Lung microvascular endothelial cell (primary cell): Measurements from ENCODE around the gene ERG28. TPM values are rescaled to one million over a fixed set of nuclear protein-coding genes. Genes with fewer than 3 reads are reported as not detected.
"Not testable (repeated sequence)": the region's sequence is repeated elsewhere in the genome, so short reads cannot be mapped to it uniquely, and the experiment has no call there.

Source experiments
- DNase-seq, 2 donors: peaks; one replicate each; pipeline versions ENCODE4 v3.0.0 to v3.0.0-alpha.2; 2010; ENCODE audit warnings: low read depth in 2 of 2
- total RNA-seq: library from RNA; depleted of rRNA; stranded (reverse); fragments of >200 nt; gene quantifications from 2 replicates; pipeline ENCODE4 v1.2.1, GENCODE V29; 2014

The ERG28 gene
- total RNA-seq, 1 donor from 2014 or later: 5.0 TPM

DNA sequence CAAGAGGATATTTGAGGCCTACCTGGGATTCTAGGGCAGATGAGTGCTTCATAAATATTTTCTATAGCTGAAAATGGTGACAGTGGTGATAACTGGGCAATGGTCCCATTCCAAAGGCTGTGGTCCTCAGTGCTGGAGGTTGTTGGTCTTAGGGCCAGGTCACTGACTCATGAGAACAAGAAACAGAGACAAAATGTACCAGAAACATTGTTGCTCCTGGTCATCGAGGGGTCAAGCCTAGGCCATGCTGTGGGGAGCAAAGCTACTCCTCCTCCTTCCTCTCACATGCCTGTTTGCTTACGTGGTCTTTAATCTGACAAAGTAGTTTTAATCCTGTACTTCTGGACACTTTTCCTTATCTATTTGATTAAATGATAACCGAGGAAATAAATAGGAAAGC, 33.8 kb downstream of the ERG28 start:
- no peak for DNase-seq

DNA sequence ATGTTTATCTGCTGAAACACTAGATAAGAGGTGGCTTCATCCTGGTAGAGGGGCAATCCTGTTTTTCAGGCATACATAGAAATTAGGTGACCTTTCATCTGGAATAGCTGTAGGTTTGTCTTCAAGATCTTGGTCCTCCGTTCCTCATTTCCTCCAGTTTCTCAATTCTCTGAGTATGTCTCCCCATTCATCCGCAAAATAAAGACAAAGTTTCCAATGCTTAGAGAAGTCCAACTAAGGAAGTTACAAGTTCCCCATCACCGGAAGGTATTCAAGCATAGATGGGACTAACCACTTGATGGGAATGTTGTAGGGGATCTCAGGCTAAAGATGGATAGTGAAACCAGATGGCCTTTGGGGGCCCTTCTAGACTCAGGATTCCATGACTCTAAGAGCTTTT, 34.3 kb downstream of the ERG28 start:
- no peak for DNase-seq

DNA sequence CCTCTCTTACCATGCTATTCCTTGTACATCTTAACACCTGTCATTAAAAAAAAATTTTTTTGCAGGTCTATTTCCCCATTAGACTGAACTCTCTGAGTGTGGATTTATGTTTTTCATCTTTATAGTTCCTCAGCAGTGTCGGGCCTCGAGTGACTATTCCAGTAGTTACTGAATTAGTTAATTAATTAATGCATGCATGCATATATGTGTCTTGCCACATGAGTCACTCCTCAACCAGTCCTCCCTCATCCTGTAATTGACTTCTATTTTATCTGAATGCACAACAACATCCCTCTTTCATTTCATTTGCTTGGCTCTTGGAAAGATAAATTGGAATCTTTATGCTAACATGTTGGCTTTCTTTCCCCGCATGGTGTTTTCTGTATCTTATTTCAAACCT, 35.6 kb downstream of the ERG28 start:
- no peak for DNase-seq

DNA sequence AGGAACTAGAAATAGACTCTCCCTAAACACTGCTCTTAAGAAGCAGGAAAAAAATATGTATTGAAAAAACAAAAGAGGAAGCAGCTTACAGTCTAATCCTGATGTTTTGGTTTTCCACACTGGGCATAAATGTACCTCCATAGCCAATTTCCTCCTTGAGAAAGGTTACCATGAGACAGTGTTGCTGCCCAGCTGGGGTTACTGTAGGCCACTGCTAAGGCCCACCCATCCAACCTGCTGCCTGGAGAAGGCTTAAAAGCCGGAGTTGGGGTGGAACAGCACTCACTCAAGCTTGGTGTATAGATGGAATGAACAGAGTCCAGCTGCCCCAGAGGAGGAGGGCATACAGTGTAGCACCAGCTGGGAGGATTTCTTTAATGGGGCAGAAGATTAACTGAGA, 41.1 kb downstream of the ERG28 start:
- DNase-seq: no peak

DNA sequence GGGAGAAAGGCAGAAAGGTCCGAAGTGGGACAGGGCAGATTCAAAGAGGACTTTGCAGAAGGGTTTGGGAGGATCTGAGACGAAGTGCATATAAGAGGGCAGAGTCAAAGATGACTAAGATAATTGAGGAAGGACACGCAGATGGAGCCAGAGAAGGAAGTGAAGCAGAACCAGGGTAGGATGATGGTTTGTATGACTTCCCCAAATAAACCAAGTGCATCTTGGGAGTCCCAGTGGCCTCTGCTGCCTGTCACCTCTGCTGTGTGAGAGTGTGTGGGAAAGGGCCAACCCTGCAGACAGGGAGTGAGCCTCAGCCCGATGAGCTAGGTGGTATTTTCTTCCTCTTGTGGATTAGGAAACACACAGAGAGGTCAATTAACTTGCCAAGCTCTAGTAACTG, 45.5 kb downstream of the ERG28 start:
- no peak for DNase-seq

DNA sequence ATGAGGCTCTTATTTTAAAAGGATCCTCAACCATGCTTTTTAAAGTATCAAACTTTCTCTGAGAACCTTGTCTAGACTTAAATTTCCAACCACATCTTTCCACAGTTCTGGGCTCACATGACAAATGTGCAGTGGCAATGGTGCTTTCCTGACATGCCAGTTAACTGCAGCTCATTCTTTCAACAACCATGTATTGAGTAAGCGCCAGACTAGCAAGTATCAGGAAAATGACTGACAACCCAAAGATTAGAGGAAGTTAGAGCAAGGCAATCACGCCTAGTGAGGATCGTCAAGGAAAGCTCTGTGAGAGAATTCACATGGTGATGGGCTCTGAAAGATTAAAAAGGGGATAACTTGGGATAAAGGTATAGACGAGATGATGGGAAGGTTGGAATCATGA, 46.5 kb downstream of the ERG28 start:
- no peak for DNase-seq

DNA sequence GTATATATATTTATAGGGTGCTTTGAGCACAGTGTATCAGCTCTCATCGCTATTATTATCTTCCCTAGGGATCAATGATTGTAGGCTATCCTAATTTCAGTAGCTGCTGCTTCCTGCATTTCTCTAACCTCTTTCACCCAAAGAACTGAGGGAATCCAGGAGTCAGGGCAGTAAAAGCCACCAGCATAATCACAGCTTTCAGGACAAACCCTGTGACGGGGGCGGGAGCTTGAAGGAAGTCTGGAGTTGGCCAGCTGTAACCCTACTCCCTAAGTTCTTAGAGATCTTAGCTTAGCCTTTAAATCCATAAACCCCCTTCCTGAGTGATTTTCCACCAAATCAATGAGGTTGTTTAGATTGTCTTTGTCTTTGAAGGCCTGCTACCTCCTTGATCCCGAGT, 48.5 kb downstream of the ERG28 start:
- DNase-seq: no peak

DNA sequence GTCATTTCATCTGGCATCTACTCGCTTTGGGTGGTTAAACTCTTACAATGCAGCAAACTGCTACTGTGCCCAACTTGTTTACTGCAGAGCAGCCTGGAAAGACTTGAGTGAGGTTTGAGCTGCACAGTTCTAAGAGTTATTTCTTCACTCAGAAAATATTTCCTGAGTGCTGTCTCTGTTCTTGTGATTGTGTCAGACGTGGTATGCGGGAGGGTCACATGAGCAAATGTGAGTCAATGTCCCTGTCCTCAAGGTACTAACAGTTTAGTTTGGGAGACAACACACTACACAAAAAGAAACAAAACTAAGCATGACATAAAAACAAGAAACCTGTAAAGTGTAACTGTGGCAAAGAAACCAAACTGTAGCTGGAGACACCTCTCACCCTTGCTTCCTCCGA, 49.8 kb downstream of the ERG28 start:
- no peak for DNase-seq

DNA sequence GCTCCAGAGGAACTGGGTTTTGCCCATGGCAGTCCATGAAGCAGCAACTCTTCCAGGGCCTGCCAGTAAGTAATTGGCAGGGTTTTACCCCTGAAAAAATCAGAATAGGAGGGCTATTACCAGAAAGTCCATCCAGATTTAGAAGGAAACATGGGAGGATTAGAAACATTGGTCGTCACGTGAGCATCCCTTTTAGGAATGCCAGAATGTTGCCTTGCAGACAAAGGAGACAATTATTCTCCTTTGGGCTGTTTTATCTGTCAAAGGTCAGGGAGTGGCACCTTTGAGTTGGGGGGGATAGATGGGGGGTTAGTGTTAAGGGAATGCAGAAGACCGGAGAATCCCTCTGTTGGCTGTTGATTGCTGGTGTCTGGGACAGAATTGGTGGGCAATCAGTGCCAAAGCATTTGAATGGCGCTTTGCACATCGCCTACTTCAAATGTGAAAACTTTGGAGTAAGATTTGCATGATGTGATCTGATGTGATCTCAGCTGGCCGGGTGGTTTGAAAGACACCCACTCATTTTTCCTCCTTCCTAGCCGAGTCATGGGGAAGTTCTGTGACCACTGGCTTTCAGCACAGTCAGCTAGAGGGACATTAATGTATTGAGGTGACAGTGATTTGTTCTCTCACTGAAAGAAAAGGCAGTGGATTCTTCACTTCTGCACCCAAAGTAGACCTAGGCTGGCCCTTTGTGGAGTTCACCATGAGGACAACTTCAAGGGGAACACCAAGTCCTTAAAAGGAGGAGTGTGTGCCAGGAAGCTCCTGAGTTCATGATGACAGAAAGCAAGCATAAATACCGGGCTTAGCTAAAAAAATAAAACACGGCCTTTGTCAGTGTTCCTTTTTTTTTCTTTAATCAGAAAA, 50.8 kb downstream of the ERG28 start:
- no peak for DNase-seq

DNA sequence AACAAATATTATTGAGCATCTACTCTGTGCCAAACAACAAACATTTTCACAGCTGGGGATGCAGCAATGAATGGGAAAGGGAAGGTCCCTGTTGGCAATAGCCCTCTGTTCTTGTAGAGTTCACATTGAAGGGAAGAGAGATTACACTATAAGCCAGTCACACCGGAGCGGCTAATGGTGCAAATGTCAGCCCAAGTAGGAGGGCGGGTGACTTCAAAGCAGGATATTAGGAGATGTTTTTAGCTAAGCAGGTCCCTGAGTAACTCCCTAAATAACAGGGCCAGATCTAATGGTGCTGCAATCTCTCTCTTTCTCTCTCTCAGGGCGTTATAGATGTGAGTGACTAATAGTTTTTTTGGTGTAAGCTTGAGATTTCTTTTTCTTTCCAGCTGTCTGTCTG, 51.6 kb downstream of the ERG28 start:
- DNase-seq: no peak

DNA sequence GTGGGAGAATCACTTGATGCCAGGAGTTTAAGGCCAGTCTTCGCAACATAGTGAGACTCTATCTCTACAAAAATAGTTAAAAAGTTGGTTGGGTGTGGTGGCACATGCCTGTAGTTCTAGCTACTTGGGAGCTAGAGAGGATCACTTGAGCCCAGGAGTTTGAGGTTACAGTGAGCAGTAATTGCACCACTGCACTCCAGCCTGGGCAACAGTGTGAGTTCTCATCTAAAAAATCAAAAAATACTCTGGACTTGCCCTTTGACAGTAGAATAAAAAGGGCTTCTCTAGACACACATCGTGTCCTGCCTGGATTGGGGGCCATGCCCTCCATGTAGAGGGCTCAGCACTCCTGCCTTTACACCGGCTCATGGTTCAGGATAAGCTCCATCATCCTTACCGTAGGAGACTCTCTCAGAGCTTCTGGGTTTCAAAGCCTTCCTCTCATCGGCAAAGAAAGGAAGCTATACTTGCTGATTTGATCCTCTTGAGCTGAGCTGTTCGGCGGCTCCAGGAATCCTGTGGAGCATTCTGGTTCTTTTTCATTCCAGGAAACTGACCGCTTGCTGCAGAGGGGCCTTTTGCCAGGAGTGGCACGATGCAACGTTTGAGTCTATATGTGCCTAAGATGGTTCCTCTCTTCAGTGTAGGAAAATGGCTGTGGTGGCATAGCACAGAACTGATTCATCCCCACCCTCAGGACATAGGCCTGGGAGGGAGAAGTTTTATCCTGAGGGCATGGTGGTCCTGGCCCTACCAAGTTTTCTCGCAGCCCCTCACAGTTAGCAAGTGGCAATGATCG, 52.6 kb downstream of the ERG28 start:
- DNase-seq: no peak

DNA sequence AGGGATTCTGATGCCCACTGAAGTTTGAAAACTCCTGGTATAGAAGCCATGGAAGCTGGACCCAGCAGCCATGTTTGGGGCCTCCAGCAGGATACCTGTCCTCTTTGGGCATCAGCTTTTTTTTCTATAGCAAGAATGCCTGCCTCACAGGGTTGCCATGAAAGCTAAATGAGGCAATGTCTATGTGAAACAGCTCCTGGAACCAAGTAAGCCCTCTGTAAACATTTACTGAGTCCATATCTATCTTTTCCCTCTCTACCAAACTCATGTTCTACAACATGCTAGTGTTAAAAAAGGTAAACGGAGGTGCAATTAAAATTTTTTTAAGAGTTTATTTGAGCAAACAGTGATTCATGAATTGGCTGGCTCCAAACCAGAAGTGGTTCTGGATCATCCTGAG, 53.6 kb downstream of the ERG28 start:
- DNase-seq: no peak

DNA sequence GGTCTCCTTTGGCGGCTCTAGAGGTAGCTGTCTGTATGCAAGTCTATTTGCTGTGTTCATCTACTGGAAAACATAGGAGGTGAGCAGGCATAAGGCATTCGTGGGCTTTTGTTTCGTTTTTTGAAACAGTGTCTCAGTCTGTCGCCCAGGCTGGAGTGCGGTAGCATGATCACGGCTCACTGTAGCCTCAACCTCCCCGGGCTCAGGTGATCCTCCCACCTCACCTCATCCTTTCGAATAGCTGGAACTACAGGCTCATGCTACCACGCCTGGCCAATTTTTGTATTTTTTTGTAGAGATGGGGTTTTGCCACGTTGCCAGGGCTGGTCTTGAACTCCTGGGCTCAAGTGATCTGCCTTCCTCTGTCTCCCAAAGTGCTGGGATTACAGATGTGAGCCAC, 54.8 kb downstream of the ERG28 start:
- no peak for DNase-seq

DNA sequence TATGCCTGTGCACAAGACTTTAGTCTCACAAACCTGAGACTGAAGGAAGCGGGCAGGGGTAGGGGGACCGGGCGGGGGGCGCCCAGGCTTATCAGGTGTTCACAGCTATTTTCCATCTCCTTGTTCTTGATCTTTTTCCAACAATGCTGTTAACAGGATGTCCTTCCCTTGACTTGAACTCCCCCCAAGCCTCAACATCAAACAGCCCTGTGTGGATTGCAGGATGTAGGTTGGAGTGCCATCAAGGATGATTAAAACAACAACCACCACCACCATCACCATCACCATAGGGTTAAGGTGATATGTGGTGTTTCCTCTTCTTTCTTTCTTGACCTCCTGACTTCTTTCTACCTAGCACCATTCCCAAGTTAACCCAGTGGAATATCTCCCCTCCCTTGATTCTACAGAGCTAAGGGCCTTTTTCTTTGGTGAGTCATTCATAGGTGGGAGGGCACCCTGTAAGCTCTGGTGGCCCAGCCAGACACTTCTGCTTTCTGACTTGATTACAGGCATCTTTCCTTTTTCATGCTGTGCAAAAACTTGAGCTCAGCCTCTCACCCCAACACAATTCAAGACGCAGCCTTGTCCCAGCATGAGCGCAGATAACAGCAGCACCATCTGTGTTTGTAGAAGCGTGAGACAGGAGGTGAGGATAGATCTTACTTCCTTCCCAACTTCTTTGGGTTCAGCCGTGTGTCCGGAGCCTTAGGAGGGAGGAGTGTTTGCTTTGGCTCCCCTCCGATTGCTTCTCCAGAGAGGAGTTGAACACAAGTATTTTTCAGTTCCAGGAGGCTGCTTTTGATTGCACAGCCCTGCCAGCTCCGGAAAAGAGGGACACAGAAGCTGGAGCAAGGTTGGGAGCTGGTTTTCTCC, 55.5 kb downstream of the ERG28 start:
- DNase-seq: peak; percentile 2 to 69

DNA sequence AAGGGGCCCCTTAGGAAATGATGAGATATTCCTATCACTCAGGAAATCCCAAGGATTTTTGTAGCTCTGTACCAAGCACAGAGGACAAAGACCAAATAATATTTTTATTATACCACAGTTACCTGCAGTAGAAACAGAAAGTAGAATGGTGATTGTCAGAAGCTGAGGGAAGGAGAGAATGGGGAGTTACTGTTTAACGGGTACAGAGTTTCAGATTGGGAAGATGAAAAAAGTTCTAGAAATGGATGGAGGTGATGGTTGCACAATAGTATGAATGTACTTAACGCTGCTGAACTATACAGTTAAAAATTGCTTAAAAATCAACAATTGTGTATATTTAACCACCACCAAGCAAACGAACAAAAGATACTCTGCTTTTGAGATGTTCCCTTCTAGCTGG, 58.2 kb downstream of the ERG28 start:
- no peak for DNase-seq

DNA sequence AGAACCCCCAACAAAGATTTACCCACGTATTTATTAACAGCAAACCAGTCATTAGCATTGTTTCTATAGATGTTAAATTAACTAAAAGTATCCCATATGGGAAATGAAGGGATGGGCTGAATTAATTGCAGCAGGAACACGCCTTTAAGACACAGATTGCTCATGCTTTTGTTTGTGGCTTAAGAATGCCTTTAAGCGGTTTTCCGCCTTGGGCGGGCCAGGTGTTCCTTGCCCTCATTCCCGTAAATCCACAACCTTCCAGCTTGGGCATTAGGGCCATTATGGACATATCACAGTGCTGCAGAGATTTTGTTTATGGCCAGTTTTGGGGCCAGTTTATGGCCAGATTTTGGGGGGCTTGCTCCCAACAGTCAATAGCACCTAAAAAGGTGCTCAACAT, 59.6 kb downstream of the ERG28 start:
- not testable (repeated sequence) for DNase-seq

DNA sequence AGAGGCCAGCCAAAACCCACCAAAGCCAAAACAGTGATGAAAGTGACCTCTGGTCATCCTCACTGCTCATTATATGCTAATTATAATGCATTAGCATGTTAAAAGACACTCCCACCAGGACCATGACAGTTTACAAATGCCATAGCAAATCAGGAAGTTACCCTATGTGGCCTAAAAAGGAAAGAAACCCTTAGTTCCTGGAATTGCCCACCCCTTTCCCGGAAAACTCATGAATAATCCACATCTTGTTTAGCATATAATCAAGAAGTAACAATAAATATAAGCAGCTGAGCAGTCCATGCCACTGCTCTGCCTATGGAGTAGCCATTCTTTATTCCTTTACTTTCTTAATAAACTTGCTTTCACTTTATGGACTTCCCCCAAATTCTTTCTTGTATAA, 60.6 kb downstream of the ERG28 start:
- DNase-seq: not testable (repeated sequence)

Other genes starting within 250 kb of the ERG28 start
- gene JDP2, start 232.9 kb downstream of the ERG28 start, total RNA-seq: 3.3 and 21.4 TPM in 2 replicates
- gene BATF, start 138.4 kb downstream of the ERG28 start, total RNA-seq: 3.6 and 3.7 TPM in 2 replicates
- gene FLVCR2, start 82.3 kb downstream of the ERG28 start, total RNA-seq: 0.79 and 1.3 TPM in 2 replicates
- 20.0 and 20.4 TPM in 2 replicates for gene TTLL5, start 370 bp upstream of the ERG28 start, total RNA-seq